Activated CD8-positive, alpha-beta T cell treated with anti-CD3 and anti-CD28 coated beads for 36 hours (primary cell): ENCODE measurements around the gene ZDHHC18. TPM values are rescaled to one million over a fixed set of nuclear protein-coding genes. Genes with fewer than 3 reads are reported as not detected.

Experiments used
- ATAC-seq: fragments of 200-7000 bp; cut with Tn5 transposase; one replicate; pipeline ENCODE4 v1.10.0; 2021; ENCODE audit warnings: mild to moderate bottlenecking, moderate library complexity
- CTCF ChIA-PET: fragments of 350-600 bp; sonication (Branson Sonifier 250); formaldehyde crosslinking; loops from one replicate; lab custom pipeline; 2021; ENCODE audit warnings: antibody characterized with exemption; lab: Charles Lee
- POLR2A ChIA-PET: fragments of 350-600 bp; sonication (Branson Sonifier 250); formaldehyde crosslinking; loops from one replicate; lab custom pipeline; 2021; ENCODE audit warnings: antibody characterized with exemption; lab: Charles Lee
- DNase-seq: peaks from one replicate; pipeline ENCODE4 v3.0.0-alpha.2; 2020
- H3K27ac Mint-ChIP-seq: one replicate; pipeline ENCODE4 v1.8.0; 2021; ENCODE audit warnings: mild to moderate bottlenecking, mixed read lengths
- H3K27me3 Mint-ChIP-seq: one replicate; pipeline ENCODE4 v1.8.0; 2021; ENCODE audit warnings: mixed read lengths
- H3K36me3 Mint-ChIP-seq: one replicate; pipeline ENCODE4 v1.8.0; 2021; ENCODE audit warnings: low read depth, mixed read lengths
- H3K4me1 Mint-ChIP-seq: one replicate; pipeline ENCODE4 v1.8.0; 2021; ENCODE audit warnings: low read depth, mixed read lengths
- H3K4me3 Mint-ChIP-seq: one replicate; pipeline ENCODE4 v1.8.0; 2021; ENCODE audit warnings: mild to moderate bottlenecking, moderate library complexity, mixed read lengths
- H3K9me3 Mint-ChIP-seq: one replicate; pipeline ENCODE4 v1.8.0; 2021; ENCODE audit warnings: mixed read lengths
- CTCF ChIP-seq: fragments of 200-600 bp; IDR thresholded peaks from one replicate; pipeline ENCODE4 v1.8.0; 2022; ENCODE audit warnings: antibody characterized with exemption, mild to moderate bottlenecking
- intact Hi-C: fragments of 100-400 bp; cut with micrococcal nuclease; formaldehyde crosslinking; loops from one replicate; pipeline ENCODE4 v1.10.0; 2022
- total RNA-seq, 2 experiments: library from RNA; stranded (reverse); gene quantifications; one replicate each; pipeline ENCODE4 v1.2.3, GENCODE V29; 2021

The ZDHHC18 gene
- total RNA-seq, 2 experiments from 2014 or later: 55.0 to 61.3 TPM

DNA sequence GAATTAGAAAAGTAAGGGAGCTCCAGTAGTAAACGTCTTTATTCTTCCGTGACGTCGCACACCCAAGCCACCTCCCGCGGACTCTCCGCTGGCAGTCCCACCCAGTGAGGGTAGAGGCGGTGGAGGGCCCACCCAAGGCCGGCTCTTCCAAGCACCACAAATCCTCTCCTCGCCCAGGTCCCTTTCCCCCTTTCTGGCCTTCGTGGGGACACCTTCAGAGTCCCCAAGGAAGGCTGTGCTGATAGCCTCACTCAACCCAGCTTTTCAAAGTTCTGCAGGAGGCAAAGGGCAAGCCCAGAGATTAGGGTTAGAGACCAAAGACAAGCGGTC, 63.9 kb downstream of the ZDHHC18 start:
- POLR2A ChIA-PET: interaction anchor here (0.8 to 7.1 kb wide), 10 partner anchors 9 to 101 kb away, joined by 3 to 91 read pairs (median 4); partner anchors contain the start of genes GPATCH3 and NUDC
- Mint-ChIP-seq H3K27ac (peak overlapping the region; percentile 94), H3K27me3 (no peaks in the 10 kb centered on the region), H3K36me3 (peaks cover 50% of the 10 kb centered on the region), H3K9me3 (no peaks in the 10 kb centered on the region), H3K4me1 (peaks cover 29% of the 10 kb centered on the region), H3K4me3 (peak overlapping the region; percentile 97)
- CTCF ChIA-PET: interaction anchor here (1.0 to 4.6 kb wide), 9 partner anchors 9 to 69 kb away, joined by 3 to 19 read pairs (median 5); partner anchors contain the start of genes GPATCH3 and NUDC
- no peak for TF ChIP-seq CTCF
- ATAC-seq (peak; percentile 50), DNase-seq (no peak)
- intact Hi-C loops: no loop called here

DNA sequence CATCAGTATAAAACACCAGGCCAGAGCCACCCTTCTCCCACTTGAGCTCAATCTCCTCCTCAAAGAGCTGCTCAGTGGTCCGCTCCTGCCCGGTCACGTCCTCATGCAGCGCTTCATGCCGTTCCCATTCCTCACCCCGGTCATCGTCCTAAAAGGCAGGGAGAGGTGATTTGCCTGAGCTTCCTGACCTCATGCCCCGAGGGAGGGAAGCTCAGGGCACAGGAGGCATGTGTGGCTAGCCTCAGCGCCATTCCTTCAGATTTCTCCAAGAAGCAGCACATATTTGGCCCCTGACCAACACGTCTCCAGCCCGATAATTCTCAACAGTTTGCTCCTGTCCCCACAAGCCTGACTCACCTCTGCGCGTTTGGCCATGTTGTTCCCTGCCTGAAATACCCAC, 67.8 kb downstream of the ZDHHC18 start:
- Mint-ChIP-seq H3K9me3 (no peaks in the 10 kb centered on the region), H3K36me3 (peaks cover 37% of the 10 kb centered on the region), H3K4me1 (peaks cover 30% of the 10 kb centered on the region), H3K27me3 (no peaks in the 10 kb centered on the region), H3K4me3 (no peak overlapping the region), H3K27ac (peak overlapping the region; percentile 6)
- ChIA-PET POLR2A (no interaction called here), CTCF (interaction anchor here (0.6 to 1.4 kb wide), 2 partner anchors 14 to 293 kb away, joined by 3 read pairs; no protein-coding TSS in a partner anchor)
- ATAC-seq: no peak
- no peak for TF ChIP-seq CTCF
- no peak for DNase-seq
- intact Hi-C loops: no loop called here

DNA sequence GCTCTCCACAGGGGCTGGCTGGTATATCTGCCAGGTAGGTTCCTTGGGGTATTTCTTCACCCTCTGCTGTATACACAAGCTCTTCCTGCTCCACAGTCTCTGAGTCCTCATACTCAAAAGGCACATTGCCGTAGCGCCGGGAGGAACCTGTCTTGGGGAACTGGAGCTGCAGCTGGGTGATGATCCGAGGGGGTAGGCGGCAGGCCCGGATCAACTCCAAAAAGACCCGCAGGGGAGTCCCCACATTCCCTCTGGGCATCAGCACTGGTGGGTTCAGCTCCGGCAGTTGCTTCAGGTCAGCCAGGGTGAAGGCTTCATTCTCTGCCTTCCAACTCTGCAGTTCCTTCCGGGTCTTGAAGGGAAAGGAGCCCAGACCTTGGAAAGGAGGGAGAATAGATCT, 70.9 kb downstream of the ZDHHC18 start:
- no peaks in the 10 kb centered on the region for H3K9me3 Mint-ChIP-seq
- DNase-seq: no peak
- CTCF ChIA-PET: interaction anchor here (1.5 to 1.8 kb wide), 2 partner anchors 15 to 296 kb away, joined by 4 read pairs; no protein-coding TSS in a partner anchor
- H3K27ac Mint-ChIP-seq: peak overlapping the region; percentile 52
- no peak overlapping the region for H3K4me3 Mint-ChIP-seq
- H3K36me3 Mint-ChIP-seq: peaks cover 23% of the 10 kb centered on the region
- TF ChIP-seq CTCF: no peak
- H3K4me1 Mint-ChIP-seq: peaks cover 32% of the 10 kb centered on the region
- no peaks in the 10 kb centered on the region for H3K27me3 Mint-ChIP-seq
- POLR2A ChIA-PET: interaction anchor here (5.2 to 6.0 kb wide), 2 partner anchors 8 to 24 kb away, joined by 31 to 91 read pairs; partner anchors contain the start of genes GPN2 and NUDC
- ATAC-seq: no peak
- intact Hi-C loops: no loop called here

DNA sequence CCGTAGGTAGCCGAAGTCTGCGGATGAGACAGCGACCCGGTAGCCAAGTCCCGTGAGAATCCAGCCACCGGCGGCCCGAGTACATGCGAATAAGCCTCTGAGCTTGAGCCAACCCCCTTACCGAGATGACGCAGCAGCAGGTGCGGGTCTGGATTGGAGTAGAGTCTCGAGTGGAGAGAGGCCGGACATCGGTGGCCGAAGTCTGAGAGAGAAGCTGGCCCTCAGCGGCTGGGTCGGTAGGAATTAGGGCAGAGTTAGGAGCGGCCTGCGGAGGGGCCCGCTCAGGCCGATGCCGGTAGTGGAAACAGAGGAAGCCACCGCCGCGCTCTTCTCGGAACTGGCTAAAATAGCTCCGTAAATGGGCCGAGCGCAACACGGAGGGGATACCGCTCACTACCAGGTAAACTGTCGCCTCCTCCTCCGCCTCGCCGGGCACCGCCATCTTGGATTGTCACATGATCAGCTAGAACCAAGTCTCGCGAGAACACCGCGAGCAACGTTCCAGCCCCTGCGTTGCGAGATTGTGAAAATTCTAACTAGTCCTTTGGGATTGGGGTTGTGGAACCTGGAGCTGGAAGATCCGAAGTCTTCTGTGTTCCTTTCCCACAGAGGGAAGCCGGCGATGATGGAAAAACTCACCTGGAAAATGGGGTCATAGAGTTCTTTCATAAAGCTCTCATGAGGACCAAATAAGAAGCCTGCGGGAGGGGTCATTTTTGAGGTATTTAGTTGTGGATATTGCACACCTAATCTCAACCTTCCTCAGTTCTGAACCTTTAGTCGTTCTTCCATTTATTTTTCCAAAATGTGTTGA, 73.7 kb downstream of the ZDHHC18 start, which contains the start of gene GPATCH3:
Gene GPATCH3 (minus strand): TSS at position 467 of the 814 bp plus-strand sequence. CDS start 25 bp downstream, at position 442.
- Mint-ChIP-seq H3K36me3 (peaks cover 7% of the 10 kb centered on the region), H3K27ac (peak within 1 kb of the TSS; percentile 100), H3K4me1 (peaks cover 34% of the 10 kb centered on the region), H3K9me3 (no peaks in the 10 kb centered on the region), H3K27me3 (no peaks in the 10 kb centered on the region), H3K4me3 (peak within 1 kb of the TSS; percentile 93)
- no peak for TF ChIP-seq CTCF
- ChIA-PET CTCF (interaction anchor here (0.9 to 3.5 kb wide), 8 partner anchors 10 to 144 kb away, joined by 3 to 11 read pairs (median 4); partner anchors contain the start of genes GPN2 and PIGV), POLR2A (interaction anchor here (0.6 to 6.0 kb wide), 21 partner anchors 8 to 1080 kb away, joined by 3 to 91 read pairs (median 3); partner anchors contain the start of genes GPN2, MTFR1L, NR0B2 and NUDC)
- intact Hi-C loops: loop anchor here (2.0 kb wide), 1 partner anchor 13 kb away; no protein-coding TSS in a partner anchor
- peak; percentile 95 for DNase-seq
- ATAC-seq: peak; percentile 95
